ENCODE data around the gene MAP2K6. TPM values are rescaled to one million over a fixed set of nuclear protein-coding genes. Genes with fewer than 3 reads are reported as not detected.

The MAP2K6 gene
- total and polyA plus RNA-seq, 7 donors = 1.6 to 51.4 (median 9.7) TPM

DNA sequence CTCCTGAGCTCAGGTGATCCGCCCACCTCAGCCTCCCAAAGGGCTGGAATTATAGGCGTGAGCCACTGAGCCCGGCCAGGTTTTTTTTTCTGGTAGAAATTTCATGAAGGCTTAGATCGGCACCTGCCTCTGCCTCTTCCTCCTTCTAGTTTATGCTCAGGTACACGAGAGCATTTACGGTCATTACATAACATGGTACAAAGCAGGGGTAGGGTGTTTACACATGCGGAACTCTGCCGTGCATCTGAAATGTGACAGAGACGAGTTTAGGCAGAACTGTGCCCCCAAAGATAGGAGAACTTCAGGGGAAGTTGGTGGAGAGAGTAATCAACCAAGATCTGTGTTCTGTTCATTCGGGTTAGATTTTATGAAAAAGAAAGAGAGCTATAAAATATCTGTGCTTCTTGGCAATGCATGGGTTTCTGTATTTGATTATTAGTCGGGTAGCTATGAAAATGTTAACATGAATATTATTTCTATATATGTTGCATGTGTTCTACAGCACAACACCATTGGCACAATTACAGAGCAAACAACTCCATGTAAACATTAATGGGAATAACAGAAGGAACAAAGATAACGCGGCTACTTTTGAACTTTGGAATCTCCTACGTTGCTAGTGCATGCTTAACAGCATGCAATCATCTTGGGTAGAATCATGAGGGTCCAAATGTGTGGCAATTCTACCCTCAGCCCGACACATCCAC, 23.5 kb upstream of the MAP2K6 start:
- Histone ChIP-seq H3K4me3 (no peak overlapping the region), H3K4me1 (no peaks in the 10 kb centered on the region), H3K27ac (no peak overlapping the region), H3K9me3 (no peaks in the 10 kb centered on the region), H3K36me3 (no peaks in the 10 kb centered on the region), H3K27me3 (no peaks in the 10 kb centered on the region)
- 15 to 60% methylated on average over 15 of the region's 15 CpGs for WGBS, 2 donors
- DNase-seq = no peak
- TF ChIP-seq, protein P1, sequence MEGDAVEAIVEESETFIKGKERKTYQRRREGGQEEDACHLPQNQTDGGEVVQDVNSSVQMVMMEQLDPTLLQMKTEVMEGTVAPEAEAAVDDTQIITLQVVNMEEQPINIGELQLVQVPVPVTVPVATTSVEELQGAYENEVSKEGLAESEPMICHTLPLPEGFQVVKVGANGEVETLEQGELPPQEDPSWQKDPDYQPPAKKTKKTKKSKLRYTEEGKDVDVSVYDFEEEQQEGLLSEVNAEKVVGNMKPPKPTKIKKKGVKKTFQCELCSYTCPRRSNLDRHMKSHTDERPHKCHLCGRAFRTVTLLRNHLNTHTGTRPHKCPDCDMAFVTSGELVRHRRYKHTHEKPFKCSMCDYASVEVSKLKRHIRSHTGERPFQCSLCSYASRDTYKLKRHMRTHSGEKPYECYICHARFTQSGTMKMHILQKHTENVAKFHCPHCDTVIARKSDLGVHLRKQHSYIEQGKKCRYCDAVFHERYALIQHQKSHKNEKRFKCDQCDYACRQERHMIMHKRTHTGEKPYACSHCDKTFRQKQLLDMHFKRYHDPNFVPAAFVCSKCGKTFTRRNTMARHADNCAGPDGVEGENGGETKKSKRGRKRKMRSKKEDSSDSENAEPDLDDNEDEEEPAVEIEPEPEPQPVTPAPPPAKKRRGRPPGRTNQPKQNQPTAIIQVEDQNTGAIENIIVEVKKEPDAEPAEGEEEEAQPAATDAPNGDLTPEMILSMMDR (IDR thresholded peaks at IDR 0.05) = no peak
- TF ChIP-seq EP300 (IDR thresholded peaks at IDR 0.05) = no peak
- no peak for TF ChIP-seq POLR2AphosphoS5 (IDR thresholded peaks at IDR 0.05)
- TF ChIP-seq POLR2A (IDR thresholded peaks at IDR 0.05) = no peak
- intact Hi-C loops (cut with DNase I) = no loop called here

DNA sequence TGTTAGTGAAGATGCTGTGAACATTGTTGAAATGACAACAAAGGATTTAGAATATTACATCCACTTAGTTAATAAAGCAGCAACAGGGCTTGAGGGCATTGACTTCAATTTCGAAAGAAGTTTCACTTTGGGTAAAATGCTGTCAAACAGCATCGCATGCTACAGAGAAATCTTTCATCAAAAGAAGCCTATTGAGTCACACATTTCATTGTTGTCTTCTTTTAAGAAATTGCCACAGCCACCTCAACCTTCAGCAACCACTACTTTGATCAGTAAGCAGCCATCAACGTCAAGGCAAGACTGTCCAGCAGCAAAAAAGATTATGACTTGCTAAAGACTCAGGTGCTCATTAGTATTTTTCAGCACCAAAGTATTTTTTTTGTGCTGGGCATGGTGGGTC, 13.2 kb upstream of the MAP2K6 start:
- Histone ChIP-seq H3K27ac (no peak overlapping the region), H3K4me1 (no peaks in the 10 kb centered on the region), H3K36me3 (no peaks in the 10 kb centered on the region), H3K27me3 (no peaks in the 10 kb centered on the region), H3K9me3 (no peaks in the 10 kb centered on the region), H3K4me3 (no peak overlapping the region)
- intact Hi-C loops (cut with DNase I) = no loop called here
- 58 to 63% methylated on average over 3 of the region's 3 CpGs for WGBS, 2 donors
- DNase-seq = no peak
- TF ChIP-seq, protein P1 (IDR thresholded peaks at IDR 0.05) = no peak
- TF ChIP-seq POLR2A (IDR thresholded peaks at IDR 0.05) (no peak), POLR2AphosphoS5 (IDR thresholded peaks at IDR 0.05) (no peak), EP300 (IDR thresholded peaks at IDR 0.05) (no peak)

DNA sequence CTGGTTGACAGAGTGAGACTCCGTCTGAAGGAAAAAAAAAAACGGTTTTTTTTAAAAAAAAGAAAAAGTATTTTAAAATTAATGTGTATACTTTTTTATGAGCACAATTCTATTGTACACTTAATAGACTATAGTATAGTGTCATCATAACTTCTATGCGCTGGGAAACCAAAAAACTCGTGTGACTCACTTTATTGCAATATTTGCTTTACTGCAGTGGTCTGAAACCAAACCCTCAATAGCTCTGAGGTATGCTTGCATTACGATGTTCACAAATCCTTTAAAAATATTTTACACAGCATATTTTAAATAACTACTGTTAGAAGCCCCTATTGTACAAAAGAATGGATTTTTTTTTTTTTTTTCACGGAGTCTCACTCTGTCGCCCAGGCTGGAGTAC, 12.4 kb upstream of the MAP2K6 start:
- Histone ChIP-seq H3K4me3 (no peak overlapping the region), H3K9me3 (no peaks in the 10 kb centered on the region), H3K36me3 (no peaks in the 10 kb centered on the region), H3K27ac (no peak overlapping the region), H3K4me1 (no peaks in the 10 kb centered on the region), H3K27me3 (no peaks in the 10 kb centered on the region)
- no peak for DNase-seq
- intact Hi-C loops (cut with DNase I) = no loop called here
- no peak for TF ChIP-seq POLR2A (IDR thresholded peaks at IDR 0.05)
- TF ChIP-seq EP300 (IDR thresholded peaks at IDR 0.05) = no peak
- no peak for TF ChIP-seq POLR2AphosphoS5 (IDR thresholded peaks at IDR 0.05)
- TF ChIP-seq, protein P1 (IDR thresholded peaks at IDR 0.05) = no peak
- WGBS, 2 donors = 88 to 91% methylated on average over 7 of the region's 7 CpGs

DNA sequence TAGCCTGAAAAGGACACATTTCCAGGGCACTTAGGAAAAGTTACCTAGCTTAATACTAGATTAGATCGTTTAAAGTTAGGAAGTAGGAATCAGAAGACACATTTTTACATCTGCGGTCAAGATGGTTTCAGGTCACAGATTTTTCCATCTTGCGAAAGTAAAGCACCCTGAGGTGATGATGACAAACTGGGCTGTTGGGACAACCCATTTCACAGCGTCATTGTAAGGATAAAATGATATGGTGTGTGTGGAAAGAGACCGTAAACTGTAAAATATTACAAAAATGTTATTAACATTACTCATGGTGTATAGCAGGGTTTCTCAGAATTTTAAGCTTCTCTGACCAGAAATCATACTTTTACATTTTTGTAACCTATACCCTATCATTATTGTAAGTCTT, 10.1 kb upstream of the MAP2K6 start:
- intact Hi-C loops (cut with DNase I) = no loop called here
- Histone ChIP-seq H3K4me1 (no peaks in the 10 kb centered on the region), H3K27ac (no peak overlapping the region), H3K4me3 (no peak overlapping the region), H3K36me3 (no peaks in the 10 kb centered on the region), H3K9me3 (no peaks in the 10 kb centered on the region), H3K27me3 (no peaks in the 10 kb centered on the region)
- TF ChIP-seq EP300 (IDR thresholded peaks at IDR 0.05) (no peak), POLR2AphosphoS5 (IDR thresholded peaks at IDR 0.05) (no peak), POLR2A (IDR thresholded peaks at IDR 0.05) (no peak)
- TF ChIP-seq, protein P1 (IDR thresholded peaks at IDR 0.05) = no peak
- WGBS, 2 donors = 88 to 92% methylated on average over 5 of the region's 5 CpGs
- no peak for DNase-seq

DNA sequence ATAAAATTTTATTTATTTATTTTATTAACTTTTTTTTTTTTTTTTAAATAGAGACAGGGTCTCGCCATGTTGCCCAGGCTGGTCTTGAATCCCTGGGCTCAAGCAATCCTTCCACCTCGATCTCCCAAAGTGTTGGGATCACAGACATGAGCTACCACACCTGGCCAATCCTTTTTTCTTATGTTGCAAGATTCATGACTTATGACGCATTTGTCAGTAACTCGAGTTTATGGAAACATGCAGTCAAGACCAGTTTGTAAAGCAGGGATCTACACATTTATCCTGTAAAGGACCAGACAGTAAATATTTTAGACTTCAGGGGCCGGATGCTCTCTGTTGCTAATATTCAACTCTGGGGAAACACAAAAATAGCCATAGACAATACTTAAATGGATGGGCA, 9.4 kb upstream of the MAP2K6 start:
- Histone ChIP-seq H3K27me3 (no peaks in the 10 kb centered on the region), H3K36me3 (no peaks in the 10 kb centered on the region), H3K27ac (no peak overlapping the region), H3K4me3 (no peak overlapping the region), H3K9me3 (no peaks in the 10 kb centered on the region), H3K4me1 (no peaks in the 10 kb centered on the region)
- intact Hi-C loops (cut with DNase I) = no loop called here
- no peak for DNase-seq
- no peak for TF ChIP-seq POLR2A (IDR thresholded peaks at IDR 0.05)
- no peak for TF ChIP-seq EP300 (IDR thresholded peaks at IDR 0.05)
- no peak for TF ChIP-seq POLR2AphosphoS5 (IDR thresholded peaks at IDR 0.05)
- TF ChIP-seq, protein P1 (IDR thresholded peaks at IDR 0.05) = no peak
- WGBS, 2 donors = 93 to 95% methylated on average over 5 of the region's 5 CpGs
